DND-41 (cell line): ENCODE results near the gene UBALD1.

ENCODE experiments used
- ATAC-seq: fragments of 200-7000 bp; cut with Tn5 transposase; 3 replicates; pipeline ENCODE4 v1.9.1; 2021; ENCODE audit warnings: low read depth; ENCODE audit not compliant: insufficient read depth
- DNase-seq: peaks from one replicate; pipeline ENCODE4 v3.0.0-alpha.2; 2020
- H2AFZ ChIP-seq: 2 replicates; pipeline ENCODE4 v1.6.0; 2012; ENCODE audit warnings: low read depth, low read length
- H3K27ac ChIP-seq: 2 replicates; pipeline ENCODE4 v1.5.1; 2012; ENCODE audit warnings: low read length, inconsistent platforms
- H3K27me3 ChIP-seq: fragments of 200-600 bp; sonication (generic); 2 replicates; pipeline ENCODE4 v1.6.0; 2012; ENCODE audit warnings: low read length, mild to moderate bottlenecking, inconsistent platforms; ENCODE audit not compliant: insufficient read depth, poor library complexity
- H3K36me3 ChIP-seq: 2 replicates; pipeline ENCODE4 v1.5.1; 2012; ENCODE audit warnings: low read length, inconsistent platforms; ENCODE audit not compliant: insufficient read depth
- H3K4me1 ChIP-seq: 2 replicates; pipeline ENCODE4 v1.5.1; 2012; ENCODE audit warnings: mild to moderate bottlenecking, low read length; ENCODE audit not compliant: insufficient read depth
- H3K4me2 ChIP-seq: 2 replicates; pipeline ENCODE4 v1.6.0; 2012; ENCODE audit warnings: mild to moderate bottlenecking, moderate library complexity, low read length, inconsistent platforms; ENCODE audit not compliant: insufficient read depth
- H3K4me3 ChIP-seq, 2 experiments: fragments of 200-600 bp in 1 of 2; shearing (Covaris generic) in 1 of 2; 2 replicates each; pipeline ENCODE4 v1.5.1; 2012 to 2016; ENCODE audit warnings: inconsistent platforms in 2 of 2, low read length in 2 of 2, mild to moderate bottlenecking in 2 of 2, low read depth in 1 of 2, moderate library complexity in 1 of 2
- H3K79me2 ChIP-seq: 2 replicates; pipeline ENCODE4 v1.6.0; 2012; ENCODE audit warnings: low read length, inconsistent platforms; ENCODE audit not compliant: insufficient read depth
- H3K9ac ChIP-seq: 2 replicates; pipeline ENCODE4 v1.6.0; 2012; ENCODE audit warnings: low read depth, mild to moderate bottlenecking, inconsistent platforms, low read length, moderate library complexity
- H3K9me3 ChIP-seq: 2 replicates; pipeline ENCODE4 v1.5.1; 2012; ENCODE audit warnings: low read length, moderate library complexity, mild to moderate bottlenecking, inconsistent platforms; ENCODE audit not compliant: insufficient read depth, severe bottlenecking
- H4K20me1 ChIP-seq: 2 replicates; pipeline ENCODE4 v1.6.0; 2012; ENCODE audit warnings: low read length; ENCODE audit not compliant: insufficient read depth
- CTCF ChIP-seq: IDR thresholded peaks from 2 replicates; pipeline ENCODE4 v1.5.1; 2012; ENCODE audit warnings: borderline replicate concordance, low read length, moderate library complexity, mild to moderate bottlenecking; ENCODE audit not compliant: poor library complexity, severe bottlenecking; ENCODE audit errors: extremely low read depth
- EZH2 ChIP-seq: IDR thresholded peaks from 3 replicates; pipeline ENCODE4 v1.6.1; 2012; ENCODE audit warnings: borderline replicate concordance, low read depth, mild to moderate bottlenecking, moderate library complexity, low read length, inconsistent platforms; ENCODE audit not compliant: severe bottlenecking

UBALD1 gene

GRCh38 chr16:4570086-4570485, 44.6 kb downstream of the UBALD1 start:
- H3K9ac ChIP-seq = no peak overlapping the region
- H4K20me1 ChIP-seq = no peaks in the 10 kb centered on the region
- ATAC-seq (no peak), DNase-seq (no peak)
- no peaks in the 10 kb centered on the region for H3K4me1 ChIP-seq
- H3K36me3 ChIP-seq = no peaks in the 10 kb centered on the region
- H3K4me2 ChIP-seq = no peak overlapping the region
- H3K79me2 ChIP-seq = no peaks in the 10 kb centered on the region
- H3K9me3 ChIP-seq = no peaks in the 10 kb centered on the region
- no peak for TF ChIP-seq EZH2
- no peak for TF ChIP-seq CTCF
- H3K27ac ChIP-seq = no peak overlapping the region
- H2AFZ ChIP-seq = no peak overlapping the region
- no peaks in the 10 kb centered on the region for H3K27me3 ChIP-seq
- no peak overlapping the region for H3K4me3 ChIP-seq

GRCh38 chr16:4566144-4566543, 48.5 kb downstream of the UBALD1 start:
- Histone ChIP-seq H3K9me3 (no peaks in the 10 kb centered on the region), H3K4me2 (no peak overlapping the region), H3K9ac (no peak overlapping the region), H3K4me1 (no peaks in the 10 kb centered on the region), H3K79me2 (no peaks in the 10 kb centered on the region), H3K27me3 (peaks cover 6% of the 10 kb centered on the region), H4K20me1 (no peaks in the 10 kb centered on the region), H3K4me3 (no peak overlapping the region), H3K27ac (no peak overlapping the region), H2AFZ (no peak overlapping the region), H3K36me3 (no peaks in the 10 kb centered on the region)
- ATAC-seq (no peak), DNase-seq (no peak)
- no peak for TF ChIP-seq EZH2
- TF ChIP-seq CTCF = no peak

DNA sequence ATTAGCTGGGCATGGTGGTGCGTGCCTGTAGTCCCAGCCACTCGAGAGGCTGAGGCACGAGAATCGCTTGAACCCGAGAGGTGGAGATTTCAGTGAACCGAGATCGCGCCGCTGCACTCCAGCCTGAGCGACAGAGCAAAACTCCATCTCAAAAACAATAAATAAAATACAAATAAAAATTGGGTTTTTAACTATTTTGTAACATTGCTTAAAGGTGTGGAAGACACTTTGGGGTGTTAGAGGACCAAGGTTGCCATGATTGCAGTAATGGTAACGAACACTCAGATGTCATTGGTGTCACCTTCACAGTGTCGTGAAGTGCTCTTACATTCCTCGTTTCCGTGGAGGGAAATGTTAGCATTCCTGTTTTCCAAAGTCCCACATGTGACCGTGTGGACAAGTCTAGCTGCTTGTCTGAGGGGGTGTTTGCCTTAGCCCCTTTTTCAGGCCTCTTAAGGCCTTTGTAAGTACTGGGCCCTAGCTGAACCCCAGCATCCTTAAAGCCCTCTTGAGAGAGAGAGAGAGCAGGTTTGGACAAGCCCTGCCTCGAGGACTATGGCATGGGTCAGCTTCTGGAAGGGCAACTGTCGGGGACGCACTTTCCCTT, 49.9 kb downstream of the UBALD1 start:
- Histone ChIP-seq H2AFZ (no peak overlapping the region), H3K27me3 (peaks cover 6% of the 10 kb centered on the region), H3K79me2 (no peaks in the 10 kb centered on the region), H3K9me3 (no peaks in the 10 kb centered on the region), H3K4me2 (no peak overlapping the region), H3K9ac (no peak overlapping the region), H3K4me3 (no peak overlapping the region), H3K27ac (no peak overlapping the region), H4K20me1 (no peaks in the 10 kb centered on the region), H3K36me3 (no peaks in the 10 kb centered on the region), H3K4me1 (no peaks in the 10 kb centered on the region)
- TF ChIP-seq CTCF (no peak), EZH2 (no peak)
- ATAC-seq = no peak
- DNase-seq = no peak
